T47D (cell line): ENCODE results near the gene ETV6.

Experiments used
- DNase-seq, 2 experiments: peaks; one replicate each; pipeline versions ENCODE4 v3.0.0 to v3.0.0-alpha.2; 2011 to 2012; ENCODE audit warnings: low read depth in 1 of 2, low spot score in 1 of 2
- JUND ChIP-seq: IDR thresholded peaks from 2 replicates; pipeline ENCODE4 v1.6.1; 2012; ENCODE audit warnings: low read depth
- in situ Hi-C: cut with HindIII; loops from 2 replicates; pipeline ENCODE4 v1.10.0; 2016; ENCODE audit warnings: low sequenced_read_pairs, low pct_unique_long_range_greater_than_20kb

Gene ETV6

GRCh38 chr12:11734580-11735180 lies 85.2 kb downstream of the ETV6 start:
- no peak for DNase-seq
- in situ Hi-C loops, result no loop called here
- TF ChIP-seq JUND, result no peak

GRCh38 chr12:11738450-11738849 lies 89.0 kb downstream of the ETV6 start:
- in situ Hi-C loops, result no loop called here
- TF ChIP-seq JUND, result no peak
- DNase-seq, result no peak

DNA sequence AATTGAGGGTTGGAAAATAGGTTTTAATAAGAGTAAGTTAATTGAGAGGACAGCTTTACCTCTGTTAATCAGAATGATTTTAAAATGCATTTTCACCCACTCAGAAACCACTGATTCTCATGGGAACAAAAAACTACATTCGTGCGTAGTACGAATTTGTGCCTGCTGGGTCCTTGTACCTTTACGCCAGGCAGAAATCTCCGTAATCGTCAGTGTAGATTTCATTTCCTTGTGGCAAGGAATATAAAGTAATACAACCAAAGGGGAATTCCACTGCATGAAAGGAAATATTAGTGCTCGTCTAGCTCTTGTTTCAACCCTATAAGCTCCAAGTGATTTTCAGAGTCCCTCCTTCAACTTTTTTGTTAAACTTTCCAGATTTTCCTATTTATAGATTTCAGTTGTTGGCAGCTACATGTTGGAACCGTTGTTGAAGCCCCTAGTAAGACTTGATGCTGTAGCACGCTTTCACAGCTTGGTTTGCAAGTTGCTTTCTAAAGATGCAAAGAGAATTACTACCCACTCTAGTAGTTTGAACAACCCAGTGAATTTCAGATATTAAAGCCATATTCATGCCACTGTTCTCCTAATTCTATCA lies 90.6 kb downstream of the ETV6 start:
- DNase-seq, result no peak

DNA sequence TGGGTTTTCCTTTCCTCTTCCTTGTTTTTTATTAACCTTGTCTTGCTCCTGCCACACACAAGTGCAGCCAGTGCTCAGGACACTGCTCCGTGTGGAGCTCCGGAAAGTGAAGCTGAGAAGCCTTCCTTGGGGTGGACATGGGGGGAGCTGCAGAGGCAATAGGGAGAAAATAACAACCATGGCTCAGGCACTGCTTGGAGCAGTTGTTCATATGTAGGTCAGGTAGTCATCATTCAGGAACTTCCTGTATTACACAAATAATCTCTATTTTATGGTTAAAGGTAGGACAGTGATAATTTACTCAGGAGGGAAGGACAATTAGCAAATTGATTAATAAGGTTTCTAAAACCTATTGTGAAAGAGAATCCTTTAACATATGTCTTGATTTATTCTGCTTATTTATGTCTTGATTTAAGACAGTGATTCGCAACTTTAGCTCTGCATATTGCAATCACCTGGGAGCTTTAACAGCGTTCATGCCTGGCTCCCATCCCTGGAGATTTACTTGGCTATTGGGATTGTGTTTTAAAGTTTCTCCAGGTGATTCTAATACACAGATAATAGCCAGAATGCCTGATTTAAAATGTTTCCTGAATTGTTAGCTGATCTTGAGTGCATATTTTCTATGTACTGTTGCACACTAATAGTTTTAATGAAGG lies 92.1 kb downstream of the ETV6 start:
- DNase-seq, result no peak
- TF ChIP-seq JUND, result no peak
- in situ Hi-C loops, result no loop called here

More for the DNA sequence above, 90.6 kb downstream of the ETV6 start:
- TF ChIP-seq JUND, result no peak
- in situ Hi-C loops, result no loop called here

- no peak for TF ChIP-seq JUND
- in situ Hi-C loops, result no loop called here
- DNase-seq, result no peak
Measured at GRCh38 chr12:11743423-11744409, 94.2 kb downstream of the ETV6 start.

DNA sequence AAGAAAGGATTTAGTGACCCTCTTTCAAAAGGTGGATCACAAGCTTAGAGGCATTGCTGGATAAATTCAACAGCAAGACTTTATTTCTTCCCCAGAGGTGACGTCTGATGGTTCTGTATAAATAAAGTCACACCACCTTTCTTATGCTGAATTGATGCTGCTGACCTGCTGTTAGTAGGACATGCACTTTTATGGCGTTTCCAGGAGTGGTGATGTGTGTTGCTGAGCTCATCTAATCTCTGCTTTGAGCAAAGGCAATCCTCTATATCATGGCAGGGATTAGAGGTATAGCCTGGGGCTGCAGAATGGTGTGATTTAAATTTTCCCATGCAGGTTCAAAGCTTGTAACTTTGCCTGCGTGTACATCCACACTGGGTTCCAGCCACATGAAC lies 94.9 kb downstream of the ETV6 start:
- DNase-seq, result no peak
- TF ChIP-seq JUND, result no peak
- in situ Hi-C loops, result no loop called here

GRCh38 chr12:11745113-11745512 lies 95.6 kb downstream of the ETV6 start:
- no peak for TF ChIP-seq JUND
- no peak for DNase-seq
- in situ Hi-C loops, result no loop called here

GRCh38 chr12:11746024-11746771 lies 96.7 kb downstream of the ETV6 start:
- in situ Hi-C loops, result no loop called here
- no peak for TF ChIP-seq JUND
- no peak for DNase-seq

DNA sequence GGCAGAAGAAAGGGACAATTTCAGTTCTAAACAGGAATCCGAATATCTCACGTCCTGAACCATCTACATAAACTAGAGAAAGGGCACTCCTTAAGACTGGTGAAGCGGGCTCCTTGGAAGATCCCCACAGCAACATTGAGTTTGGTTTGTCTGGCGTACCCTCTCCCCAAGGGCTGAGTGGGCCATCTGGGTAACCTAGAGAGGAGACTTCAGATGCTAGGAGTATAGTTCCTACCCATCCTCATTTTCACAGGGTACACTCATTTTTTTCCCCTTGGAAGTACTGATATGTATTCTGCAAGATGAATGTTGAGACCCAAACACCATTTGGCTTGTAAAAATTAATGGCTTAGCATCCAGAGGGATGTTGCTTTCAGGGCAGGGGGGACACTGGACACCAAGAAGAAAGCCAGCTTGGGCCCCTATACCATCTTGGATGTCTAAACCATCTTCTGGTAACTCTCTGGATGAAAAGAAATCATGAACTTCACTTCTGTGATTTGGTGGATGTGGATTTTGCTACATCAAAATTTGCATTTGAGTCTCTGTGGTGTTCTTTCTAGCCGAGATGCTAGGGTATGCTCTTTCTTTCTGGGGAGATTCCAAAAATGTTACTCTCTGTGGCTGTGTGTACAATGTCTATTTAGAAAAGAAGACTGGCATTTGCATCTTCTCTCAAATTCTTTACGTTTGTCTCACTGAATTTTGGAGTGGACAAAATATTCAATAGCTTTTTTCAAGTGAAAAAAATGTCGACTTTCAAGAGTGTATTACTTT lies 97.7 kb downstream of the ETV6 start:
- DNase-seq, result no peak
- no peak for TF ChIP-seq JUND
- in situ Hi-C loops, result no loop called here

DNA sequence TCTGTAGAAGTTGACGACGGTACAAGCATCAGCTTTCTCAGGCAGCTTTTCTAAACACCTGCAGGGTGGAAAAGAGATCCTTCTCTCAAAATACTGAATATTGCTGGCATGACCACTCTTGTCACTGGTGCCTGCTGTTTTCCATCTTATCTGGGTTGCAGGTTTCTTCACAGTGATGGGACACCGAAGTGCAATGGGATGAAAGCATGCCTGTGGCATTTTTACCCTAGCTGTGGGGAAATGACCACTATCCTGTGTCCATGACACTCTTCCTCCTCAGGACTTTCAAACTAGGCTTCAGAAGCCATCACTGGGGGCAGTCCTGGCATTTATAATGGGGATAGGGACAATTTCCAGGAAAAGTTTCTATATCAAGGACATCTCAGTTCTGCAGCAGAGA lies 98.5 kb downstream of the ETV6 start:
- in situ Hi-C loops, result no loop called here
- no peak for DNase-seq
- TF ChIP-seq JUND, result no peak

- in situ Hi-C loops, result no loop called here
- no peak for TF ChIP-seq JUND
- DNase-seq, result no peak
Measured at GRCh38 chr12:11748903-11749302, 99.4 kb downstream of the ETV6 start.
